HG02840 (cell line): ENCODE data around the gene SLFN12L.
"Not testable (repeated sequence)": the region's sequence is repeated elsewhere in the genome, so short reads cannot be mapped to it uniquely, and the experiment has no call there.

Experiments used
- ATAC-seq: cut with Tn5 transposase; IDR thresholded peaks from one replicate; pipeline ENCODE4 v1.9.1; 2021; ENCODE audit warnings: mild to moderate bottlenecking, moderate library complexity, moderate number of reproducible peaks; ENCODE audit not compliant: unreplicated experiment, low FRiP score

The SLFN12L gene

DNA sequence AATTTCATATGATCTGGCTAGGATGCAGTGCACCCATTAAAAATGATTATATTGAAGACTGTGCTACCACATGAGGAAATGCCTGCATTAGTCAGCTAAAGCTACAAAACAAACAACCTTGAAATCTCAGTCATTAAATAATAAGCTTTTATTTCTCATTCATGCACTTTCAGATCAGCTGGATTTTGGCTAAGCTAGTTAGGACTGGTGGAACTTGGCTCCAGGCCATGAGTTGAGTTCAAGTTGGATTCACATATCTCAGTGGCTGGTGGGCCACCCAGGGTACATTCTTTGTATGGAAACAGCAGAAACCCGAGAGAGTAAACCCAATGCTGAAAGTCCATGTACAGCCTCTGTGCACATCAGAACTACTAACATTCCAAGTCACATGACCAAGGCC is 6.4 kb upstream of the SLFN12L start:
- ATAC-seq, result no peak

DNA sequence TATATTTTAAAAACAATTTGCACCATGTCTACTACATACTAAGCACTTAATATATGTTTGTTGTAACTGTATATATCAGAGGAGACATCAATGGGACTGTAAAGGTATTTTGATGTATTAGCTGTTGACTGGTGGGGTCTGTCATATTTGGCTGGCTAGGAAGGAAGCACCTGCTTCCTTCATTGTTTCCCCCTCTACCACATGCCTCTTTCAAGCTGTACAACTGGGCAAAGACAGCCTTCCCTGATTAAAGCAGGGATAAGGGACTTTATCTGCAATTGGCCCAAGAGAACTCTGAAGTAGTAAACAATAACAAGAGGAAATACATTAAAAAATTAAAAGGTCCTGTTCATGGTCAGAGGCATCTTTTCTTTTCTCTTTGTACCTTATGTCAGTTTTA is 5.5 kb upstream of the SLFN12L start:
- no peak for ATAC-seq

DNA sequence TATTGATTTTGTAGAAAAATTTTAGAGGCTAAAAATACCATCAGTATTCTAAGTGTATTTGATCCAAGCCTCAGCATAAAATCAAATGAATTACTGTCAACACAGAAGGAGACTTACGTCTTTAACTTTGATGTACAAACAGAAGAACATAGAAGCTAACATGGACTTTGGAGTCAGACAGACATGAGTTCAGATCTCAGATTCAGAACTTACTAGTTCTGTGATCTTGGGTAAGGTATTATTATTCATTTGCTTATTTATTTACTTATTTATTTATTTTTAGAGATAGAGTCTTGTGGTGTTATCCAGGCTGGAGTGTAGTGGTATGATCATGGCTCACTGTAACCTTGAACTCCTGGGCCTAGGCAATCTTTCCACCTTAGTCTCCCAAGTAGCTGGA is 4.0 kb upstream of the SLFN12L start:
- ATAC-seq, result no peak

DNA sequence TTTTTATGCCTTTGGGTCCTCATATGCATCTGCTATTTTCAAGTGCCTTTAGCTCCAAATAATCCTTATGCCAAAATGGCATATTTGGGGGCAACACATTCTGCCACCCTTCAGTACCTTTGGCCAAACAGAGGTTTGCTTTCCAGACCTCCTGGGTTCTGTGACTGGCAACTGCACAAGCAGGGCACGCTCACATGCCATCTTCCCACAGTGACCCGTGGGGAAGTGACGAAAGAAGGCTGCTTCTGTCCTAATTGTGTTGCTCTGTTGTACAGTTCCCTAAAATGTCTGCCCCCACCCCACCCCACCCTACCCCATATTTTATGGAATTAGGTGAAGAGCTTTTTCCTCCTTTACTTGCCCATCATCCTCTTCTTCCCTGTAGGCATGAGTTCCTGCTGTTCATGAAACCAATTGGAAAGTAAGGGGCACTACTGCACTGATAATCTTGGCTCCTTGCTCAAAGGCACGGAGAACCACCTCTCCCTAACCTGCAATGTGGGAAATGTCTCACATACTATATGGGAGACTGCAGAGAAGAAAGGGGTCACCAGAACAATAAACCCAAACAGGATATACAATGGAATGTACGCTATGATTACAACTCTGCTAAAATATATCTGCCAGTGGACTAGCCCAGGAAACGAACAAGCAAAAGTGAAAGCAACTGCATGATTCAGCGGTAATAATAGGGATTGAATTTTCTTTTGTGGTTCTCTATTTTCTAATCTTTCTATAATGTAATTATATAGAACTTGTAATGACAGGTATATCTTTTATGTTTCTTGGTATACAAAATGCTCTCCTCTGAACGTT is 3.3 kb upstream of the SLFN12L start:
- ATAC-seq, result no peak

- ATAC-seq, result no peak
Measured at GRCh38 chr17:35539659-35540026, 2.2 kb upstream of the SLFN12L start.

GRCh38 chr17:35536664-35537171 is 760 bp downstream of the SLFN12L start:
- no peak for ATAC-seq

DNA sequence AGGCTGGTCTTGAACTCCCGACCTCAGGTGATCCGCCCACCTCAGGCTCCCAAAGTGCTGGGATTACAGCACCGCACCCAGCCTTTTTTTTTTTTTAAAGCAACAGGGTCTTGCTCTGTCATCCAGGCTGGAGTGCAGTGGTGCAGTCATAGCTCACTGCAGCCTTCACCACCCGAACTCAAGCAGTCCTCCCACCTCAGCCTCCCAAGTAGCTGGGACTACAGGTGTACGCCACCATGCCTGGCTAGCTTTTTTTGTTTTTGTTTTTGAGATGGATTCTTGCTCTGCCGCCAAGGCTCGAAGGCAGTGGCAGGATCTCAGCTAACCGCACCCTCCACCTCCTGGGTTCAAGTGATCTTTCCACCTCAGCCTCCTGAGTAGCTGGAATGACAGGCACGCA is 2.1 kb downstream of the SLFN12L start:
- not testable (repeated sequence) for ATAC-seq

DNA sequence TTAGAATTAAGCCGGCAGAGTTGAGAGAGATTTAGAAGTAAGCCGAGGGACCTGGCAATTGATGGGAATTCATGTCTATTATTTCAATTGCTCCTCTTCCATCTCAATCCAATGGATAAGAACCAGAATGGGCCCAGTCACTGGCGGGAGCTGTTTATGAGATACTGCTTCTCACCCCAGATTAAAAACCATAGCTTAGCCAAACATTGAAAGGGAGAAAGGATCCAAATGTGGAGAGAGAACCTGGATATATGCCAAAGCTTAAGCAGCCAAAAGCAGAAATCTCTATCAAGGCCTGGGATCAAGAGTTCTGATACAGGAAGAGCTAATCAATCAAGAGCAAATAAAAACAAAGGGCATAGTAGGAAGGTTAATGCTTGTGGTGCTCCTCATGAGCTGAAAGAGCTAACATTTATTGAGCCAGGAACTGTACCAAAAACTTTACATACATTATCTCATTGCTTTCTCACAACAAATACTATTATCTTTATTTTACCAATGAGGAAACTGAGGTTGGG is 2.8 kb downstream of the SLFN12L start:
- no peak for ATAC-seq

DNA sequence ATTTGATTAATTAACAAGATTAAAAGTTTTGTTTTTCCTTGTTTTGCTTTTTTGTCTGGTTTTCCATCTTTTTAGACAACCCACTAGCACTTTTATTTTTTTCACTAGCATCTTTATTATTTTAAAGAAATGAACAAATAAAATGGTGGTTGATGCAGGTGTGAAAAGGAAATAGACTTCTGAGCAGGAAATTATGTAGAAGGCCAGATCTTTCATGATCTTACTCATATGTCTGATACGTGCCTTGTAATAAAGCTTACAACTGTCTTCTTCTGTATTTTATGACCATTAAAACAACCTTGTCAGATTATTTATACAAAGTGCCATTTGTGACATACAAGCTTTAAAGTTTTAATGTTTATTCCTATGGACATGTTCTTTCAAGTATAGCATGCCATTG is 6.3 kb downstream of the SLFN12L start:
- no peak for ATAC-seq

- no peak for ATAC-seq
Measured at GRCh38 chr17:35529866-35530265, 7.6 kb downstream of the SLFN12L start.

GRCh38 chr17:35529326-35529725 is 8.2 kb downstream of the SLFN12L start:
- ATAC-seq, result not testable (repeated sequence)

DNA sequence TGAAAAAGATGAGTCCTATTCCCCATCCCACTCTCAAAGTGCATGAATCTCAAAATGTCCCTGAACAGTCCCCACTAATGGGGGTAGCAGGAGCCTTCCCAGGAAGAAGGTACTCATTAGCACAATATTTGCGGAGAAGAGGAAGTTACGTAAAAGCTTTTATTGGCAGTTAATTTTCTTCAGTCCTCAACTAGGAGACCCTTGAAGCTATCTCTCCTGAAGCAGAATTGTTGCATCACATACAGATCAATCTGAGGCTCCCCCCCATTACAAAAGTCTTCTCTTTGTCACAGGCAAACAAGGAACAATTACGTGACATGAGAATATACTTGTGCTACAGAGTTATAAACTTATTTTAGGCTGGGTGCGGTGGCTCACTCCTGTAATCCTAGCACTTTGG is 14.2 kb downstream of the SLFN12L start:
- ATAC-seq, result no peak

DNA sequence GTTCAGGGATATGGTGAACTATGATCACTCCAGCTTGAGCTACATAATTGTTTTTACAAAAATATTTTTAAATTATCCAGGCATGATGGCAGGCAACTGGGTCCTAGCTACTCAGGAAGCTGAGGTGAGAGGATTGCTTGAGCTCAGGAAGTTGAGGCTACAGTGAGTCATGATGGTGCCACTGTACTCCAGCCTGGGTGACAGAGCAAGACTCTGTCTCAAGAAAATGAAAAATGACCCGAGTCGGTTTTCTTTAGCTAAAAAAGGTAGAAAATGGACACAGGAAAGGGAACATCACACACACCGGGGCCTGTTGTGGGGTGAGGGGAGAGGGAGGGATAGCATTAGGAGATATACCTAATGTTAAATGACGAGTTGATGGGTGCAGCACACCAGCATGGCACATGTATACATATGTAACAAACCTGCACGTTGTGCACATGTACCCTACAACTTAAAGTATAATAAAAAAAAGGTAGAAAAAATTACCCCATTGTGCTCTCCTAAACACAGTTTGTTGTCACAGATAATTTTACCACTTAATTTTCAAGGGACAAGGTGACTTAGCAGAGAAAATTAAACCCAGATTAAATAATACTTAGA is 15.7 kb downstream of the SLFN12L start:
- not testable (repeated sequence) for ATAC-seq

DNA sequence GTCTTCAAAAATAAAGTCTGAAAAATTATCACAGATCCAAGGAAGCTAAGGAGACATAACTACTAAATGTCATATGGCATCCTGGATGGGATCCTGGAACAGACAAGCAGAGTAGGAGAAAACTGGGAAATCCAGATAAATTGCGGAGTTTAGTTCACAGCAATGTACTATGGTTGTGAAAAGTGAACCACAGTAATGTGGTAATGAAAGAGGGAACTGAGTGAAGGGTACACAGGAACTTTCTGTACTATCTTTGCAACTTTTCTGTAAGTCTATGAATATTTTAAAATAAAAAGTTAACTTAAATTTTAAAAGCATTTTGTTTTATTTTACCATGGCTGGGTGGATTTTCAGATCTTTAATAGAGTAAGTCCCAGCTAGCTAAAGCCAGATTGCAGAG is 16.3 kb downstream of the SLFN12L start:
- ATAC-seq, result no peak

DNA sequence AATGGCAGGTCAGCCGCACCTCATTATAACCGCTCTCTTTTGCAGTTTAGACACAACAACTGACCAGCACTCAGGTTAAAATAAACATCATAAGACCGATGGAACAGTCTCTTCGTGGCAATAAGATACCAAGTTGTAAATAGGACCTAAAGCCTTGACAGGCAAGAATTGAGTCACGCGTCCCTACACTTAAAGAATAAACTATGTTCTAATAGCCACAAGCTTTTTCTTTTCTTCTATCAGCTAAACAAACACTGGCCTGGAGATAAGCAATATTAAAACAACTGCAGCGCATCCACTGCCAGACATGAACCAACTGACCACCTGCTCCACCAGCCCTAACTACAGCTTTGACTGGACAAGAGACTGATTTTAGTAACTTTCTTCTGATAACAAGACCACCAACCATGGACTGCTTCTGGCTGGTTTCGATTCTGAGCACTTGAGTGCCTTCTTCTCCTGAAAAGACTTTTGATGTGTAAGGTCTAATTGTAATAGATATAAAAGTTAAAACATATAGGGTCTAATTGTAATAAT is 17.5 kb downstream of the SLFN12L start:
- ATAC-seq, result no peak

GRCh38 chr17:35519439-35519838 is 18.0 kb downstream of the SLFN12L start:
- ATAC-seq, result no peak

DNA sequence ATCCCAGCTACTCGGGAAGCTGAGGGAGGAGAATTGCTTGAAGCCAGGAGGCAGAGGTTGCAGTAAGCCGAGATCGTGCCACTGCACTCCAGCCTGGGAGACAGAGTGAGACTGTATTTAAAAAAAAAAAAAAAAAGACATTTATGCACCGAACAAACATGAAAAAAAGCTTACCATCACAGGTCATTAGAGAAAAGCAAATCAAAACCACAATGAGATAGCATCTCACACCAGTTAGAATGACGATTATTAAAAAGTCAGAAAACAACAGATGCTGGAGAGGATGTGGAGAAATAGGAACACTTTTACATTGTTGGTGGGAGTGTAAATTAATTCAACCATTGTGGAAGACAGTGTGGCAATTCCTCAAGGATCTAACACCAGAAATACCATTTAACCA is 19.0 kb downstream of the SLFN12L start:
- ATAC-seq, result not testable (repeated sequence)

- ATAC-seq, result no peak
Measured at GRCh38 chr17:35515027-35515426, 22.5 kb downstream of the SLFN12L start.

GRCh38 chr17:35514564-35514963 is 22.9 kb downstream of the SLFN12L start:
- ATAC-seq, result no peak

GRCh38 chr17:35510052-35510451 is 27.4 kb downstream of the SLFN12L start:
- no peak for ATAC-seq

- ATAC-seq, result not testable (repeated sequence)
Measured at GRCh38 chr17:35507714-35508113, 29.8 kb downstream of the SLFN12L start.
